DMS53 treated with DMSO at 0.1 percent for 48 hours (cell line): ENCODE results near the gene RNF223.
"Not testable (repeated sequence)": the region's sequence is repeated elsewhere in the genome, so short reads cannot be mapped to it uniquely, and the experiment has no call there.

ENCODE experiments used
- DNase-seq: peaks from one replicate; lab custom pipeline; 2025; ENCODE audit not compliant: unreplicated experiment; lab: John Stamatoyannopoulos, UW

RNF223 gene

DNA sequence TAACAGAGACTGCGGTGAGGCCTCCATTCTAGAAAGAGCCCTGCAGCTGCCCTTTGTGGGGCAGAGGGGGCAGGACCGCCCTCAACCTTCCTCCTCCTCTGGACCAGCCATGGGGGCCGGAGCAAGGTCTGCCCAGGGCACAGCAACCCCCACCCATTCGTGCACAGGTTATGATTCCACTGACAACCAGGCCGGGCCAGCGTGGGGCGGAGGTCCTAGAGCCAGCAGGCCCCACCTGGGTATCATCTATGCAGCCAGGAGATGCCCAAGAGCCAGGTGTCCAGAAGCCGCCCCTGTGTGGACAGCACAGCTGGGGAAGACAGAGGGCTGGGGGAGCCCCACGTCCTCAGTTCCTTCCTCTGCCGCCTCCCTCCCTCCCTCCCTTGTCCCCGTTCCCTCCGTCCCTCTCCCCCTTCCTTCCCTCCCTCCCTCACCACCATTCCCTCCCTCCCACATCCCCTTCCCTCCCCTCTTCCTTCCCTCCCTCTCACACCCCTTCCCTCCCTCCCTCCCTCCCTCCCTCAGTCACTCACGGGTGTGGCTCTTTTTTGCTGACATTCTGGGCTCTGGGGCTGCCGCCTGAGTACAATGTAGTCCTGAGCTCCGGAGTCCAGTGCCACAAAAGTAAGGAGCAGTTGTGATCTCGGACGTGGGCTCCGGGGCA lies 12.3 kb downstream of the RNF223 start:
- no peak for DNase-seq

DNA sequence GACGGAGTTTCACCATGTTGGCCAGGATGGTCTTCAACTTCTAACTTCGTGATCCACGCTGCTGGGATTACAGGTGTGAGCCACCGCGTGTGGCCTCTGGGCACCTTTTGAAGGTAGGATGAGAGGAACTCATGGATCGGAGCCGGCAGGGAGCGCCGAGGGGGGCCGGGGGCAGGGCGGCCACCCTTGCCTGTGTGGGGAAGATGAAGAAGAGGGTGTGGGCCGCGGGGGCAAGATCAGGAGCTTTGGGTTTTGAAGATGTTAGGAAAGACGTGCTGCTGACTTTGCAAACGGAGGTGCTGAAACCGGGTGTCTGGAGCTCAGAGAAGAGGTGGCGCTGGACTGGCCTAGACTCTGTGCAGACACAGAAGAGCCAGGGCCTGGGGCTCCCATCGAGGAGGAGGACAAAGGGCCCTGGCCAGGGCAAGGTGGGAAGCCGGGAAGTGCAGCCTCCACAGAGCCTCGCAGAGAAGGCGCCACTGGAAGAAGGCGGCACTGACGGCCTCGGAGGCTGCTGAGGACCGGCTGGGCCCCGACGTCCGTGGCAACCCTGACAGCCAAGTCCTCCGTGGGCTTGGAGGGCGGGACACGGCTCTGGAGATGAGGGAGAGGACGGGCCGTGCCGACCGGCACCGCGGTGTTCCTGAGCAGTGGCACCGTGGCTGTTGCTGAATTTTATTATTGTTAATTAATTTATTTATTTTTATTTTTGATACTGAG lies 13.7 kb downstream of the RNF223 start:
- DNase-seq = no peak

DNA sequence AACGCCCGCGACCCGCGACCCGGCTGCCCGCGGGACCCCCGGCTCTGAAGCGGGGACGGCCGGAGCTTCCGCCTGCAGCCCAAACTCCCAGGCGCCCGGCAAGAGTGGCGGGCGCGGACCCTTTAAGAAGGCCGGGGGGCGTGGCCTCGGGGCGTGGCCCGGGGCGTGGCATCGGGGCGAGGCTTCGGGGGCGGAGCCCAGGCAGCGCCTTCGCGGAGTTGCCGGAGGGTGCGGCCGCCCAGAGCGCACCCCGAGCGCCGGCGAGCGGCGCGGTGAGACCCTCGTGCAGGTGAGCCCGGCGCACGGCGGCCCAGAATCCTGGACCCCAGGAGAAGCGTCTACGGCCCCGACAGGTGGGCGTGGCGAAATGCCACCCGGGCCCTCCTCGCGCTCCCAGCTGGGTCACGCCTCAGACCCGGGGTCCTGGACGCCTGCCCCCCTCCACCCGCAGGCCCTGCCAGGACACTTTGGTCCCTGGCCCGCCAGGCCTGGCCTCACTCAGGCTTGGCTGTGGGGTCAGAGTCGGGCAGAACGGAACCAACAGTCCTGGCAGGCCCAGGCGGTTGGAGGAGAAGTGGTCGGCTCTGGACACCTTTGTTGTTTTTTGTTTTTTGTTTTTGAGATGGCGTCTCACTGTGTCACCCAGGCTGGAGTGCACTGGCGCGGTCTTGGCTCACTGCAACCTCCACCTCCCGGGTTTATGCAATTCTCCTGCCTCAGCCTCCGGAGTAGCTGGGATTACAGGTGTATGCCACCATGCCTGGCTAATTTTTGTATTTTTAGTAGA lies 14.4 kb downstream of the RNF223 start:
- DNase-seq = peak; percentile 24

GRCh38 chr1:1058921-1059493 lies 15.1 kb downstream of the RNF223 start:
- peak; percentile 16 for DNase-seq

GRCh38 chr1:1058088-1058905 lies 15.8 kb downstream of the RNF223 start:
- peak; percentile 19 for DNase-seq

DNA sequence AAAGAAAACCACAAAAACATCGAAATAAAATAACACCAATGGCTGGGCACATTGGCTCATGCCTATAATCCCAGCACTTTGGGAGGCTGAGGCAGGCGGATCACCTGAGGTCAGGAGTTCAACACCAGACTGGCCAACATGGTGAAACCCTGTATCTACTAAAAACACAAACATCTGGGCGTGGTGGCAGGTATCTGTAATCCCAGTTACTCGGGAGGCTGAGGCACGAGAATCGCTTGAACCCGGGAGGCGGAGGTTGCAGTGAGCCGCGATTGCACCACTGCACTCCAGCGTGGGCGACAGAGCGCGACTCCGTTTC lies 16.4 kb downstream of the RNF223 start:
- not testable (repeated sequence) for DNase-seq

DNA sequence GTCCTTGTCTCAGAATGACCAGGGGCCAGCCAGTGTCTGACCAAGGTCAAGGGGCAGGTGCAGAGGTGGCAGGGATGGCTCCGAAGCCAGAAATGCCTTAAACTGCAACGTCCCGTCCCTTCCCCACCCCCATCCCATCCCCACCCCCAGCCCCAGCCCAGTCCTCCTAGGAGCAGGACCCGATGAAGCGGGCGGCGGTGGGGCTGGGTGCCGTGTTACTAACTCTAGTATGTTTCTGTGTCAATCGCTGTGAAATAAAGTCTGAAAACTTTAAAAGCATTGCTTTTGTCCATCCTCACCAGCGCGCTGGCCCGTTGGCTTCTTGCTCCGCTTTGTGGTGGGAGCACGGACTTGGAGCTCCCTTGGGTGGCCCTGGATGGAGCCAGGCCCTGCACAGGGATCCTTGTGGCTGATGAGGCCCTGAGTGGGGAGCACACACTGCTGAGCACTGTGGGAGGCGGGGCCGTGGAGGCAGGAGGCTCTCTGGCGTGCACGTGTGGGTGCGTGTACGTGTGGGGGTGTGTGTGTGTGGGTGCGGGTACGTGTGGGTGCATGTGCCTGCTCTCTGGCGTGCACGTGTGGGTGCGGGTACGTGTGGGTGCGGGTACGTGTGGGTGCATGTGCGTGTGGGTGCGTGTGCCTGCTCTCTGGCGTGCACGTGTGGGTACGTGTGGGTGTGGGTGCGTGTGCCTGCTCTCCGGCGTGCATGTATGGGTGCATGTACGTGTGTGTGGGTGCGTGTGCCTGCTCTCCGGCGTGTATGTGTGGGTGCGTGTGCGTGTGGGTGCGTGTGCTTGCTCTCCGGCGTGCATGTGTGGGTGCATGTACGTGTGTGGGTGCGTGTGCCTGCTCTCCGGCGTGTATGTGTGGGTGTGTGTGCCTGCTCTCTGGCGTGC lies 18.0 kb downstream of the RNF223 start:
- no peak for DNase-seq

DNA sequence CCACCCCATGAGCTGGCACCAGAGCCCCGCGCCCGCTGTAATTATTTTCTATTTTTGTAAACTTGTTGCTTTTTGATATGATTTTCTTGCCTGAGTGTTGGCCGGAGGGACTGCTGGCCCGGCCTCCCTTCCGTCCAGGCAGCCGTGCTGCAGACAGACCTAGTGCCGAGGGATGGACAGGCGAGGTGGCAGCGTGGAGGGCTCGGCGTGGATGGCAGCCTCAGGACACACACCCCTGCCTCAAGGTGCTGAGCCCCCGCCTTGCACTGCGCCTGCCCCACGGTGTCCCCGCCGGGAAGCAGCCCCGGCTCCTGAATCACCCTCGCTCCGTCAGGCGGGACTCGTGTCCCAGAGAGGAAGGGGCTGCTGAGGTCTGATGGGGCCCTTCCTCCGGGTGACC lies 19.1 kb downstream of the RNF223 start:
- no peak for DNase-seq

GRCh38 chr1:1054099-1054700 lies 19.9 kb downstream of the RNF223 start:
- DNase-seq = no peak

DNA sequence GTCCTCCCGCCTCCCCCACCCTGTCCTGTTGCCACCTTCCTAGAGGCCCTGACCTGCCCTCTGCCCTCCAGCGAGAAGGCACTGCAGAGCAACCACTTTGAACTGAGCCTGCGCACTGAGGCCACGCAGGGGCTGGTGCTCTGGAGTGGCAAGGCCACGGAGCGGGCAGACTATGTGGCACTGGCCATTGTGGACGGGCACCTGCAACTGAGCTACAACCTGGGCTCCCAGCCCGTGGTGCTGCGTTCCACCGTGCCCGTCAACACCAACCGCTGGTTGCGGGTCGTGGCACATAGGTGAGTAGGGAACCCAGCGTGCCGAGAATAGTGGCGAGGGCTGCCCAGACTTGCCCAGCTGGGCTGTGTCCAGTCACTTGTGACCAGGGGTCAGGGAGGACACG lies 20.4 kb downstream of the RNF223 start:
- no peak for DNase-seq

- DNase-seq = no peak
These were observed 21.1 kb downstream of the RNF223 start for GRCh38 chr1:1053022-1053421.

DNA sequence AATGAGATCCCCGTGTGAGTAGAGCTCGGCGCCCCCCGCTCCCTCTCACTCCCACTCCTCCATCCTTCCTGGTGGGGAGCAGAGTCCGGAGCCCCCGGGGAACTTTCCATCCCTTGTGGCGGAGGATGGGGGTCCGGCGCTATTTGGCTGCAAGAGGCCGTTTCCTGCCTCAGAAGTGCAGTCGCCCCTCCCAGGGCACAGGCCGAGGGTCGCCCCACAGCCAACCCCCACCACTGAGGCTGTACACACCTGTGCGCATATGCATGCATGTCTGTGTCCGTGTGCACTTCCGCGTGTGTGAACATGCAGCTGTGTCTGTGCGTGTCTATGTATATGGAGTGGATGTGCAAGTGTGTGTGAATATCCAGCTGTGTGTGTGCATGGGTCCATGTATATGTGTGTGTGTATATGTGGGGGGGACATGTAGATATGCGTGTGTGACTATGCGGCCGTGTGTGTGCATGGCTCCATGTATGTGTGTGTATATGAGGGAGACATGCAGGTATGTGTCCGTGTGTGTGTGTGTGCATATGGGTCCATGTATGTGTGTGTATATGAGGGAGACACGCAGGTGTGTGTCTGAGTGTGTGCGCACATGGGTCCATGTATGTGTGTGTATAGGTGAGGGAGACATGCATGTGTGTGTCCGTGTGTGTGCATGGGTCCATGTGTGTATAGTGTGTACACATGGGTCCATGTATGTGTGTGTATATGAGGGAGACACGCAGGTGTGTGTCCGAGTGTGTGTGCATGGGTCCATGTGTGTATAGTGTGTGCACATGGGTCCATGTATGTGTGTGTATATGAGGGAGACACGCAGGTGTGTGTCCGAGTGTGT lies 21.9 kb downstream of the RNF223 start:
- DNase-seq = no peak

GRCh38 chr1:1051127-1051810 lies 22.8 kb downstream of the RNF223 start:
- DNase-seq = no peak

DNA sequence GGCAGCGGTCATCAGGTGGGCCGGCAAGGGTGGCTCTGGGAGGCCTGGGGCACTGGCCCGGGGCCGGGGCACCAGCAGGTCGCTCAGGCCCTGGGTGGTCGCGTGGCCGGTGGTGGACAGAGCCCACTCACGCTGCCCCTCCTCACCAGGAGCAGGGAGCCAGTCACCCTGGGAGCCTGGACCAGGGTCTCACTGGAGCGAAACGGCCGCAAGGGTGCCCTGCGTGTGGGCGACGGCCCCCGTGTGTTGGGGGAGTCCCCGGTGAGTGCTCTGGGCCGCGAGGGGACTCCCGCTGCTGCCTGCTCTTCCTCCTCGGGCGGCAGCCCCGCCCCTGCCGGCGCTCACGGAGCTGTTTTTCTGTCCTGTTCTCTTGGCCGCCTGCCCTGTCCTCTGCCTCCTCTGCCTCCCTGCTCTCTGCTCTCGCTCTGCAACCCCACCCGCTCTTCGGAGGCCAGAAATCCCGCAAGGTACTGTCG lies 23.5 kb downstream of the RNF223 start:
- no peak for DNase-seq

DNA sequence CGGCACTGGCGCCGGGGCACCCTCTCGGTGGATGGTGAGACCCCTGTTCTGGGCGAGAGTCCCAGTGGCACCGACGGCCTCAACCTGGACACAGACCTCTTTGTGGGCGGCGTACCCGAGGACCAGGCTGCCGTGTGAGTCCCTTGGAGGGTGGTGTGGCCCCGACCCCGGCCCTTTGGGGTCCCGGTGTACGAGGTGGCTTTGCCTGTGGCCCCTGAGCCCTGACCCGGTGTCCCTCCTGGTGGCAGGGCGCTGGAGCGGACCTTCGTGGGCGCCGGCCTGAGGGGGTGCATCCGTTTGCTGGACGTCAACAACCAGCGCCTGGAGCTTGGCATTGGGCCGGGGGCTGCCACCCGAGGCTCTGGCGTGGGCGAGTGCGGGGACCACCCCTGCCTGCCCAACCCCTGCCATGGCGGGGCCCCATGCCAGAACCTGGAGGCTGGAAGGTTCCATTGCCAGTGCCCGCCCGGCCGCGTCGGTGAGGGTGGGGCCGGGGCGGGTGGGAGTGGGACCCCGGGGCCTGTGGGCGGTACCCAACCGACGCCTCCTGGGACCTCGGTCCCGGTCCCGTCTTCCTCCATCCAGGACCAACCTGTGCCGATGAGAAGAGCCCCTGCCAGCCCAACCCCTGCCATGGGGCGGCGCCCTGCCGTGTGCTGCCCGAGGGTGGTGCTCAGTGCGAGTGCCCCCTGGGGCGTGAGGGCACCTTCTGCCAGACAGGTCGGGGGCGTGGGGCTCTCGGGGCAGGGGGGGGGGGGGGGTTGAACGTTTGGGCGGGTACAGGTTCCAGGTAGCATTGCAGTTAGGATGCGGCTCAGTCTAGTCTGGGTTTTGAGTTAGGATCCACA lies 24.6 kb downstream of the RNF223 start:
- no peak for DNase-seq

GRCh38 chr1:1048765-1049164 lies 25.3 kb downstream of the RNF223 start:
- no peak for DNase-seq

DNA sequence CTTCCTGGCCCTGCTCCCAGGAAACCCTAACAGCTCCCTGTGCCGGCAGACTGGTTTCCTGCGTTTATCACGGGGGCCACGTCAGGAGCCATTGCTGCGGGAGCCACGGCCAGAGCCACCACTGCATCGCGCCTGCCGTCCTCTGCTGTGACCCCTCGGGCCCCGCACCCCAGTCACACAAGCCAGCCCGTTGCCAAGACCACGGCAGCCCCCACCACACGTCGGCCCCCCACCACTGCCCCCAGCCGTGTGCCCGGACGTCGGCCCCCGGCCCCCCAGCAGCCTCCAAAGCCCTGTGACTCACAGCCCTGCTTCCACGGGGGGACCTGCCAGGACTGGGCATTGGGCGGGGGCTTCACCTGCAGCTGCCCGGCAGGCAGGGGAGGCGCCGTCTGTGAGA lies 26.1 kb downstream of the RNF223 start:
- no peak for DNase-seq
